Osteocyte (in vitro differentiated cells): Measurements from ENCODE around the gene SETDB2. TPM values are rescaled to one million over a fixed set of nuclear protein-coding genes. Genes with fewer than 3 reads are reported as not detected.
"Not testable (repeated sequence)": the region's sequence is repeated elsewhere in the genome, so short reads cannot be mapped to it uniquely, and the experiment has no call there.

Source experiments
- DNase-seq: peaks from one replicate; pipeline ENCODE4 v3.0.0; 2021; ENCODE audit warnings: mixed read lengths; ENCODE audit not compliant: unreplicated experiment; ENCODE audit errors: extremely low spot score
- H3K27ac Mint-ChIP-seq: one replicate; pipeline ENCODE4 v1.8.0; 2021; ENCODE audit warnings: mild to moderate bottlenecking, mixed read lengths; ENCODE audit not compliant: unreplicated experiment
- H3K27me3 Mint-ChIP-seq: one replicate; pipeline ENCODE4 v1.8.0; 2021; ENCODE audit warnings: mixed read lengths; ENCODE audit not compliant: unreplicated experiment
- H3K36me3 Mint-ChIP-seq: one replicate; pipeline ENCODE4 v1.8.0; 2021; ENCODE audit warnings: mixed read lengths; ENCODE audit not compliant: unreplicated experiment
- H3K4me1 Mint-ChIP-seq: one replicate; pipeline ENCODE4 v1.8.0; 2021; ENCODE audit warnings: mixed read lengths; ENCODE audit not compliant: unreplicated experiment
- H3K4me3 Mint-ChIP-seq: one replicate; pipeline ENCODE4 v1.8.0; 2021; ENCODE audit warnings: mild to moderate bottlenecking, moderate library complexity, mixed read lengths; ENCODE audit not compliant: unreplicated experiment
- H3K9me3 Mint-ChIP-seq: one replicate; pipeline ENCODE4 v1.8.0; 2021; ENCODE audit warnings: mixed read lengths; ENCODE audit not compliant: unreplicated experiment
- total RNA-seq: library from RNA; stranded (reverse); gene quantifications from 2 replicates; pipeline ENCODE4 v1.2.1, GENCODE V29; 2021
- TF ChIP-seq, protein P1 (sequence below): fragments of 200-600 bp; sonication (generic); IDR thresholded peaks from 2 replicates; pipeline ENCODE4 v1.5.0; 2021; ENCODE audit warnings: antibody characterized with exemption, mild to moderate bottlenecking, moderate library complexity

Gene SETDB2
- total RNA-seq, 1 donor from 2014 or later = 9.4 TPM

- TF ChIP-seq, protein P1, sequence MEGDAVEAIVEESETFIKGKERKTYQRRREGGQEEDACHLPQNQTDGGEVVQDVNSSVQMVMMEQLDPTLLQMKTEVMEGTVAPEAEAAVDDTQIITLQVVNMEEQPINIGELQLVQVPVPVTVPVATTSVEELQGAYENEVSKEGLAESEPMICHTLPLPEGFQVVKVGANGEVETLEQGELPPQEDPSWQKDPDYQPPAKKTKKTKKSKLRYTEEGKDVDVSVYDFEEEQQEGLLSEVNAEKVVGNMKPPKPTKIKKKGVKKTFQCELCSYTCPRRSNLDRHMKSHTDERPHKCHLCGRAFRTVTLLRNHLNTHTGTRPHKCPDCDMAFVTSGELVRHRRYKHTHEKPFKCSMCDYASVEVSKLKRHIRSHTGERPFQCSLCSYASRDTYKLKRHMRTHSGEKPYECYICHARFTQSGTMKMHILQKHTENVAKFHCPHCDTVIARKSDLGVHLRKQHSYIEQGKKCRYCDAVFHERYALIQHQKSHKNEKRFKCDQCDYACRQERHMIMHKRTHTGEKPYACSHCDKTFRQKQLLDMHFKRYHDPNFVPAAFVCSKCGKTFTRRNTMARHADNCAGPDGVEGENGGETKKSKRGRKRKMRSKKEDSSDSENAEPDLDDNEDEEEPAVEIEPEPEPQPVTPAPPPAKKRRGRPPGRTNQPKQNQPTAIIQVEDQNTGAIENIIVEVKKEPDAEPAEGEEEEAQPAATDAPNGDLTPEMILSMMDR = no peak
Observed at GRCh38 chr13:49481788-49482187, 37.7 kb downstream of the SETDB2 start.

GRCh38 chr13:49488563-49488962 is 44.5 kb downstream of the SETDB2 start:
- Mint-ChIP-seq H3K9me3 (no peaks in the 10 kb centered on the region), H3K27me3 (no peaks in the 10 kb centered on the region), H3K4me3 (no peak overlapping the region), H3K36me3 (peaks cover 16% of the 10 kb centered on the region), H3K4me1 (no peaks in the 10 kb centered on the region), H3K27ac (no peak overlapping the region)
- no peak for DNase-seq
- TF ChIP-seq, protein P1 = no peak

More at GRCh38 chr13:49481788-49482187, 37.7 kb downstream of the SETDB2 start:
- no peaks in the 10 kb centered on the region for H3K9me3 Mint-ChIP-seq
- H3K27ac Mint-ChIP-seq = no peak overlapping the region
- H3K27me3 Mint-ChIP-seq = no peaks in the 10 kb centered on the region
- H3K36me3 Mint-ChIP-seq = peaks cover 29% of the 10 kb centered on the region
- H3K4me1 Mint-ChIP-seq = no peaks in the 10 kb centered on the region
- no peak for DNase-seq
- H3K4me3 Mint-ChIP-seq = no peak overlapping the region

DNA sequence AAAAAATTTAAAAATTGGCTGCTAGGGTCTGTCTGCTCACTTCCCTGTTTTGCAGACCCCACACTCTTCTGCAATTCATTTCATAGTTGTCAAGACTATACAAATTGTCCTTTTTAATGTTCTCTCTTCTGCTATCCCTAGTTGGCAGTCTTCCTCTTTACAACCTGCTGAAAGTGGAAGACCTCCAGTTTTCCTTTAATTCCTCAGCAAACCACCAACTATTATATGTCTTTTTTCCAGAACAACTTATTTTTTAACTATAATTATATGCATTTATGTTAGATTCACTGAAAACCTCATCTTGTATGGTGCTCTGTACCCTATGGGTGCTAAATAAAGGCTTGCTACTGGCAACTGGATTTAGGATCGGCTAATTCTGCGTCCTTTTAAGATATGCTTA is 50.6 kb downstream of the SETDB2 start:
- peak overlapping the region; percentile 99 for H3K27ac Mint-ChIP-seq
- H3K9me3 Mint-ChIP-seq = no peaks in the 10 kb centered on the region
- TF ChIP-seq, protein P1 = no peak
- no peak for DNase-seq
- no peaks in the 10 kb centered on the region for H3K36me3 Mint-ChIP-seq
- no peaks in the 10 kb centered on the region for H3K27me3 Mint-ChIP-seq
- H3K4me3 Mint-ChIP-seq = peak overlapping the region; percentile 94
- H3K4me1 Mint-ChIP-seq = peaks cover 32% of the 10 kb centered on the region

DNA sequence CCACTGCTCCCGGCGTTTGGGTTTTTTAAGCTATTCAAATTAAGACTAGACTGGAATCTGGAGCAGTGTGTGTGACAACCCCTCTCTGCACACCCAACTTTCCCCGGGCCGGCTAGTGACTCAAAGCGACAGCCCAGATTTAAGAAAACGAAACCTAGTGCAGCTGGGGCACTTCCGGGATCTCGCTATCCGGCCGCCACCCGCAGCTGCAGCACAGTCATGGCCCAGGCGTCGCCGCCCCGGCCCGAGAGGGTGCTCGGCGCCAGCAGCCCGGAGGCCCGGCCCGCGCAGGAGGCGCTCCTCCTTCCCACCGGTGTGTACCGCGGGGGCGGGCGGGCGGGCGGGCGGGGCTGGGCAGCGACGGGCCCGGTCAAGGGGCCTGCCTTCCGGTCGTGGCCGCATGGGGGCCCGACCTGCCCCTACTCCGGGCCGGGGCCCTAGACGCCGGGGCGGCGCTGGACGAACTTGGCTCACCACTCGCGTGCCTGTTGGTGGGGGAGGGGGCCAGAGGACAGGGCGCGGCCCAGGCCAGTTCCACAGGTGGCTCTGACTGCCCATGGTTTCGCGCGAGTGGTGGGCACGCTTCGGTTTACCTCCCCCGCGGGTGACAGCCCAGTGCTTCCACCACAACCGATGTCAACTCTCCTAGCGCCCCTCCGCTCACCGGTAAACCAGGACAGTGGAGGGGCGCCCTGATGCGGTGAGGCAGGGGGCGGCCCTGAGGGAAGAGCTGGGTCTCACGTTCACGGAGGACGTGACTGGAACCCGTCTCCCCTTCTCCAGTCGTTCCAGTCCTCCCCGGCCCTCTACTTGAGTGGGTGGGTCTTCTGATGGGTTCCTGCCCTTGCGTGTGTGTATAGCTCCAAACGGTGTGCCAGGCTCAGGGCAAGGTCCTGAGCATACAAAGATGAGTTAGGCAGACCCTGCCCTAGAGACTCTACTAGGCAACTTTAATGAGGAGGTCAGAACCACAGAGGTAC is 52.0 kb downstream of the SETDB2 start, which contains the start of gene PHF11:
TSS of gene PHF11 (plus strand) at position 171 of the 980 bp plus-strand sequence. CDS start at position 220, 49 bp downstream.
- Mint-ChIP-seq H3K27me3 (no peaks in the 10 kb centered on the region), H3K36me3 (no peaks in the 10 kb centered on the region), H3K9me3 (no peaks in the 10 kb centered on the region), H3K4me3 (peak within 1 kb of the TSS; percentile 94), H3K27ac (peak within 1 kb of the TSS; percentile 99), H3K4me1 (peaks cover 44% of the 10 kb centered on the region)
- TF ChIP-seq, protein P1 = peak; percentile 25
- peak; percentile 89 for DNase-seq

- H3K27me3 Mint-ChIP-seq, DNase-seq, H3K9me3 Mint-ChIP-seq, H3K36me3 Mint-ChIP-seq: not testable (repeated sequence)
- peak overlapping the region; percentile 46 for H3K4me3 Mint-ChIP-seq
- peak overlapping the region; percentile 93 for H3K27ac Mint-ChIP-seq
- H3K4me1 Mint-ChIP-seq = peaks cover 44% of the 10 kb centered on the region
Observed at GRCh38 chr13:49496837-49497236, 52.8 kb downstream of the SETDB2 start.
